Mesothelial cell of epicardium (in vitro differentiated cells): Measurements from ENCODE around the gene CNTROB. TPM values are rescaled to one million over a fixed set of nuclear protein-coding genes. Genes with fewer than 3 reads are reported as not detected.

Experiments used
- DNase-seq, 2 experiments: peaks; one replicate each; pipeline ENCODE4 v3.0.0; 2021; ENCODE audit warnings: low spot score in 2 of 2; ENCODE audit not compliant: unreplicated experiment in 2 of 2
- H3K27ac Mint-ChIP-seq: 2 replicates; pipeline ENCODE4 v1.8.0; 2021; ENCODE audit warnings: mixed read lengths
- H3K27me3 Mint-ChIP-seq: 2 replicates; pipeline ENCODE4 v1.8.0; 2021; ENCODE audit warnings: low read depth, mixed read lengths
- H3K36me3 Mint-ChIP-seq: 2 replicates; pipeline ENCODE4 v1.8.0; 2021; ENCODE audit warnings: mixed read lengths
- H3K4me1 Mint-ChIP-seq: 2 replicates; pipeline ENCODE4 v1.8.0; 2021; ENCODE audit warnings: mixed read lengths
- H3K4me3 Mint-ChIP-seq: 2 replicates; pipeline ENCODE4 v1.8.0; 2021; ENCODE audit warnings: mild to moderate bottlenecking, moderate library complexity, mixed read lengths
- H3K9me3 Mint-ChIP-seq: 2 replicates; pipeline ENCODE4 v1.8.0; 2021; ENCODE audit warnings: mixed read lengths
- CTCF ChIP-seq: fragments of 200-600 bp; sonication (generic); IDR thresholded peaks from one replicate; pipeline ENCODE4 v1.5.0; 2021; ENCODE audit warnings: antibody characterized with exemption; ENCODE audit not compliant: unreplicated experiment
- total RNA-seq: library from RNA; stranded (reverse); gene quantifications from 3 replicates; pipeline ENCODE4 v1.2.1, GENCODE V29; 2021

CNTROB gene
- total RNA-seq, 1 donor from 2014 or later = 51.5 TPM

DNA sequence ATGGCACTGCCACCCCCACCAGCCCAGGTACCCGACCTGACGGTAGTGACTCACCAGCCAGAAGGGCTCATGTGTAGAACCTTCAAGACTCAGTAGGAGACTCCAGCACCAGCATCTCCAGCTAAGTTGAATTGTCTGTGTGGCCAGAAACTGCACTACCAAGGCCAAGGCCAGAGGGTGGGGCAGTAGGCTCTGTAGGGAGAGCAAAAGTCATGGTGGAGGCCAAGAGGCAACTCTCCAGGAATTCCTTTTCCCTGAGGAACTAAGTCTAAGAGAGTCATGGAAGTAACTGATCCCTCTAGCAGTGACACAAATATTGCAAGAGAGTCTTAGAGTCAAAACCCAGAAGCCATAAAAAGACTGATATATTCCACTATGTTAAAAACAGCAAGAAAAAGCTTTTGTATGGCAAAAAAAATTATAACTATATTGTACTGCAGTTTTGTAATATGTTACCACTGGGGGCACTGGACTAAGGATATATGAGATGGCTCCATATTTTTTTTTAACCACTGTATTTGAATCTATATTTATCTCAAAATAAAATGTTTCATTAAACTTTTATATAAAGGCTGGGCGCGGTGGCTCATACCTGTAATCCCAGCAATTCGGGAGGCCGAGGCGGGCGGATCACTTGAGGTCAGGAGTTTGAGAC is 40.3 kb downstream of the CNTROB start:
- Mint-ChIP-seq H3K36me3 (peaks cover 4% of the 10 kb centered on the region), H3K4me1 (no peaks in the 10 kb centered on the region), H3K4me3 (no peak overlapping the region), H3K9me3 (peaks cover 14% of the 10 kb centered on the region), H3K27me3 (peaks cover 23% of the 10 kb centered on the region), H3K27ac (no peak overlapping the region)
- DNase-seq = no peak
- no peak for TF ChIP-seq CTCF

- Mint-ChIP-seq H3K4me3 (no peak overlapping the region), H3K4me1 (no peaks in the 10 kb centered on the region), H3K36me3 (peaks cover 4% of the 10 kb centered on the region), H3K9me3 (peaks cover 14% of the 10 kb centered on the region), H3K27me3 (peaks cover 22% of the 10 kb centered on the region), H3K27ac (no peak overlapping the region)
- no peak for TF ChIP-seq CTCF
- no peak for DNase-seq
Observed at GRCh38 chr17:7974638-7975131, 42.7 kb downstream of the CNTROB start.

DNA sequence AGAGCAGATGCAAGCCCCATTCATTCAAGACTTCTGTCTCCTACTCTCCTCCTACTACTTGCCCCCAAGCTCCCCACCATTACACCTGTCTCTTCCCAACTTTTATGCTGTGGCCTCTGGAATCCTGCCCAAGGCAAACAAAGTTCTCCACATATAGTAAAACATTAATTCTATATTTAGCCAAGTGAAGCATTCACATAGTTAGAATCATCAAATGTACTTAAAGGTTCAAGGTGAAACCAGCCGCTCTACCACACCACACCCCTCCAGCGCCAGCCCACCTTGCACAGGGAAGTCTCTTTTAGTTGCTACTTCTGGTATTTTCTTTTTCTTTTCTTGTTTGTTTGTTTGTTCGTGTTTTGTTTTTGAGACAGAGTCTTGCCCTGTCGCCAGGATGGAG is 45.0 kb downstream of the CNTROB start:
- Mint-ChIP-seq H3K4me1 (no peaks in the 10 kb centered on the region), H3K27me3 (peaks cover 17% of the 10 kb centered on the region), H3K36me3 (peaks cover 4% of the 10 kb centered on the region), H3K27ac (no peak overlapping the region), H3K4me3 (no peak overlapping the region), H3K9me3 (peaks cover 14% of the 10 kb centered on the region)
- no peak for TF ChIP-seq CTCF
- DNase-seq = no peak

- Mint-ChIP-seq H3K4me1 (no peaks in the 10 kb centered on the region), H3K4me3 (no peak overlapping the region), H3K9me3 (peaks cover 14% of the 10 kb centered on the region), H3K27ac (no peak overlapping the region), H3K27me3 (peaks cover 22% of the 10 kb centered on the region), H3K36me3 (peaks cover 4% of the 10 kb centered on the region)
- TF ChIP-seq CTCF = no peak
- DNase-seq = no peak
Observed at GRCh38 chr17:7977805-7978204, 45.8 kb downstream of the CNTROB start.

DNA sequence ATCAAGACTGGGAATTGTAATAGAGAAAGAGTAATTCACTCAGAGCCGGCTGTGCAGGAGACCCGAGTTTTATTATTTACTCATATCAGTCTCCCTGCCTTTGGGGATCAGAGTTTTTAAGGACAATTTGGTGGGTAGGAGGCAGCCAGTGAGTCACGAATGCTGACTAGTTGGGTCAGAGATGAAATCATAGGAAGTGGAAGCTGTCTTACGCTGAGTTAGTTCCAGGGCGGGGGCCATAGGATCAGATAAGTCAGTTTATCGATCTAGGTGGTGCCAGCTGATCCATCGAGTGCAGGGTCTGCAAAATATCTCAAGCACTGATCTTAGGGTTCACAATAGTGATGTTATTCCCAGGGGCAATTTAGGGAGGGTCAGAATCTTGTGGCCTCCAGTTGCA is 50.2 kb downstream of the CNTROB start:
- Mint-ChIP-seq H3K27ac (no peak overlapping the region), H3K27me3 (peaks cover 30% of the 10 kb centered on the region), H3K36me3 (no peaks in the 10 kb centered on the region), H3K9me3 (no peaks in the 10 kb centered on the region), H3K4me1 (peaks cover 1% of the 10 kb centered on the region), H3K4me3 (no peak overlapping the region)
- DNase-seq = no peak
- no peak for TF ChIP-seq CTCF
